ENCODE results near the gene MEIS2. TPM values are rescaled to one million over a fixed set of nuclear protein-coding genes. Genes with fewer than 3 reads are reported as not detected.

Gene MEIS2
- total and polyA plus RNA-seq, 2 donors (not counting 3 experiments of a cell fraction or from before 2014, with no cell fraction given): 22.5 to 26.2 TPM

- Histone ChIP-seq H3K9ac (replicated peaks; ENCODE audit: extremely low read depth, insufficient read depth, low read length) (no peak overlapping the region), H3K27me3 (ENCODE audit: control insufficient read depth in 2 of 2, insufficient read depth in 2 of 2, low read length in 2 of 2) (no peaks in the 10 kb centered on the region), H3K9me1 (replicated peaks; ENCODE audit: control insufficient read depth, extremely low read depth, insufficient read depth, low read length) (no peaks in the 10 kb centered on the region), H3K27ac (ENCODE audit: insufficient read depth, low read depth, low read length) (no peak overlapping the region), H4K20me1 (replicated peaks; ENCODE audit: control insufficient read depth, extremely low read depth, insufficient read depth, low read length) (no peaks in the 10 kb centered on the region), H2AFZ (ENCODE audit: low read depth, low read length) (peak overlapping the region; percentile 21), H3K4me2 (ENCODE audit: insufficient read depth, low read length) (peak overlapping the region; percentile 55), H3K4me3 (replicated peaks in 1 of 3; ENCODE audit: insufficient read depth in 1 of 3, low read depth in 1 of 3, low read length in 3 of 3) (no peak overlapping the region), H3K36me3 (ENCODE audit: control insufficient read depth in 2 of 2, extremely low read depth in 1 of 2, insufficient read depth in 2 of 2, low read length in 2 of 2) (peaks cover 0 to 3% of the 10 kb centered on the region in 2 experiments), H3K79me2 (ENCODE audit: control insufficient read depth, insufficient read depth, low read length) (no peaks in the 10 kb centered on the region), H3K9me3 (replicated peaks; ENCODE audit: control insufficient read depth, insufficient read depth, low read length) (no peaks in the 10 kb centered on the region), H3K4me1 (ENCODE audit: control insufficient read depth, extremely low read depth, insufficient read depth, low read length) (peaks cover 9% of the 10 kb centered on the region)
- dilution Hi-C loops (cut with MboI; ENCODE audit: extremely low pct_ligation_motif_present, low sequenced_read_pairs) (no loop called here), intact Hi-C loops (cut with micrococcal nuclease) (no loop called here)
- ChIA-PET POLR2A (no interaction called here), CTCF (no interaction called here)
- FAIRE-seq: no peak
- TF ChIP-seq, protein P1, sequence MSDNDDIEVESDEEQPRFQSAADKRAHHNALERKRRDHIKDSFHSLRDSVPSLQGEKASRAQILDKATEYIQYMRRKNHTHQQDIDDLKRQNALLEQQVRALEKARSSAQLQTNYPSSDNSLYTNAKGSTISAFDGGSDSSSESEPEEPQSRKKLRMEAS (IDR thresholded peaks at IDR 0.05; ENCODE audit: insufficient read depth, insufficient read length): no peak
- TF ChIP-seq GATA2 (IDR thresholded peaks at IDR 0.05; ENCODE audit: insufficient read depth, insufficient read length, low read depth, low read length) (no peak), POLR2A (IDR thresholded peaks at IDR 0.05; ENCODE audit: low read depth, low read length) (no peak), EZH2 (IDR thresholded peaks at IDR 0.05; ENCODE audit: borderline replicate concordance, low read depth, low read length, severe bottlenecking) (no peak), POLR2AphosphoS5 (IDR thresholded peaks at IDR 0.05; ENCODE audit: insufficient read depth, low read depth, low read length) (no peak), JUN (IDR thresholded peaks at IDR 0.05; ENCODE audit: borderline replicate concordance, insufficient read depth, insufficient read length, low read depth) (no peak), MYC (IDR thresholded peaks at IDR 0.05; ENCODE audit: low read depth, low read length) (no peak), FOS (IDR thresholded peaks at IDR 0.05; ENCODE audit: borderline replicate concordance, insufficient read depth, low read length) (no peak)
- TF ChIP-seq, protein P2, sequence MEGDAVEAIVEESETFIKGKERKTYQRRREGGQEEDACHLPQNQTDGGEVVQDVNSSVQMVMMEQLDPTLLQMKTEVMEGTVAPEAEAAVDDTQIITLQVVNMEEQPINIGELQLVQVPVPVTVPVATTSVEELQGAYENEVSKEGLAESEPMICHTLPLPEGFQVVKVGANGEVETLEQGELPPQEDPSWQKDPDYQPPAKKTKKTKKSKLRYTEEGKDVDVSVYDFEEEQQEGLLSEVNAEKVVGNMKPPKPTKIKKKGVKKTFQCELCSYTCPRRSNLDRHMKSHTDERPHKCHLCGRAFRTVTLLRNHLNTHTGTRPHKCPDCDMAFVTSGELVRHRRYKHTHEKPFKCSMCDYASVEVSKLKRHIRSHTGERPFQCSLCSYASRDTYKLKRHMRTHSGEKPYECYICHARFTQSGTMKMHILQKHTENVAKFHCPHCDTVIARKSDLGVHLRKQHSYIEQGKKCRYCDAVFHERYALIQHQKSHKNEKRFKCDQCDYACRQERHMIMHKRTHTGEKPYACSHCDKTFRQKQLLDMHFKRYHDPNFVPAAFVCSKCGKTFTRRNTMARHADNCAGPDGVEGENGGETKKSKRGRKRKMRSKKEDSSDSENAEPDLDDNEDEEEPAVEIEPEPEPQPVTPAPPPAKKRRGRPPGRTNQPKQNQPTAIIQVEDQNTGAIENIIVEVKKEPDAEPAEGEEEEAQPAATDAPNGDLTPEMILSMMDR (IDR thresholded peaks at IDR 0.05; ENCODE audit: extremely low read depth in 1 of 2, insufficient read depth in 1 of 2, low read depth in 1 of 2, low read length in 2 of 2): no peak
- no TSS peak for BruUV-seq (replicated peaks)
- peak; percentile 81 for DNase-seq (ENCODE audit: low read depth, low spot score)
Measured at GRCh38 chr15:36943508-36944361, 156.6 kb downstream of the MEIS2 start.
